Measurements from ENCODE around the gene HK1.
A peak's percentile ranks its signal among the peaks of the same experiment; 100 is the strongest.

The HK1 gene

GRCh38 chr10:69351589-69351988 lies 73.3 kb downstream of the HK1 start:
- no peak for DNase-seq (ENCODE audit: low read depth)
- TF ChIP-seq CTCF (conservative IDR thresholded peaks at IDR 0.05; ENCODE audit: control insufficient read depth, insufficient read depth, low read depth, low read length): no peak

GRCh38 chr10:69352569-69353264 lies 74.4 kb downstream of the HK1 start:
- TF ChIP-seq CTCF (conservative IDR thresholded peaks at IDR 0.05; ENCODE audit: control insufficient read depth, insufficient read depth, low read depth, low read length): no peak
- H3K4me3 ChIP-seq (ENCODE audit: control insufficient read depth, low read depth, low read length): no peak overlapping the region
- peak; percentile 74 for DNase-seq (ENCODE audit: low read depth)

More at GRCh38 chr10:69351589-69351988, 73.3 kb downstream of the HK1 start:
- no peak overlapping the region for H3K4me3 ChIP-seq (ENCODE audit: control insufficient read depth, low read depth, low read length)

- no peak overlapping the region for H3K4me3 ChIP-seq (ENCODE audit: control insufficient read depth, low read depth, low read length)
- no peak for DNase-seq (ENCODE audit: low read depth)
- no peak for TF ChIP-seq CTCF (conservative IDR thresholded peaks at IDR 0.05; ENCODE audit: control insufficient read depth, insufficient read depth, low read depth, low read length)
These were observed 75.8 kb downstream of the HK1 start for GRCh38 chr10:69353977-69354635.

GRCh38 chr10:69356187-69356586 lies 77.9 kb downstream of the HK1 start:
- H3K4me3 ChIP-seq (ENCODE audit: control insufficient read depth, low read depth, low read length): no peak overlapping the region
- TF ChIP-seq CTCF (conservative IDR thresholded peaks at IDR 0.05; ENCODE audit: control insufficient read depth, insufficient read depth, low read depth, low read length): no peak
- DNase-seq (ENCODE audit: low read depth): no peak

- TF ChIP-seq CTCF (conservative IDR thresholded peaks at IDR 0.05; ENCODE audit: control insufficient read depth, insufficient read depth, low read depth, low read length): no peak
- H3K4me3 ChIP-seq (ENCODE audit: control insufficient read depth, low read depth, low read length): no peak overlapping the region
- DNase-seq (ENCODE audit: low read depth): no peak
These were observed 80.0 kb downstream of the HK1 start for GRCh38 chr10:69358148-69358795.

GRCh38 chr10:69359148-69359547 lies 80.9 kb downstream of the HK1 start:
- peak; percentile 65 for DNase-seq (ENCODE audit: low read depth)
- no peak for TF ChIP-seq CTCF (conservative IDR thresholded peaks at IDR 0.05; ENCODE audit: control insufficient read depth, insufficient read depth, low read depth, low read length)
- no peak overlapping the region for H3K4me3 ChIP-seq (ENCODE audit: control insufficient read depth, low read depth, low read length)
